ENCODE data around the gene ATXN7.

Gene ATXN7

DNA sequence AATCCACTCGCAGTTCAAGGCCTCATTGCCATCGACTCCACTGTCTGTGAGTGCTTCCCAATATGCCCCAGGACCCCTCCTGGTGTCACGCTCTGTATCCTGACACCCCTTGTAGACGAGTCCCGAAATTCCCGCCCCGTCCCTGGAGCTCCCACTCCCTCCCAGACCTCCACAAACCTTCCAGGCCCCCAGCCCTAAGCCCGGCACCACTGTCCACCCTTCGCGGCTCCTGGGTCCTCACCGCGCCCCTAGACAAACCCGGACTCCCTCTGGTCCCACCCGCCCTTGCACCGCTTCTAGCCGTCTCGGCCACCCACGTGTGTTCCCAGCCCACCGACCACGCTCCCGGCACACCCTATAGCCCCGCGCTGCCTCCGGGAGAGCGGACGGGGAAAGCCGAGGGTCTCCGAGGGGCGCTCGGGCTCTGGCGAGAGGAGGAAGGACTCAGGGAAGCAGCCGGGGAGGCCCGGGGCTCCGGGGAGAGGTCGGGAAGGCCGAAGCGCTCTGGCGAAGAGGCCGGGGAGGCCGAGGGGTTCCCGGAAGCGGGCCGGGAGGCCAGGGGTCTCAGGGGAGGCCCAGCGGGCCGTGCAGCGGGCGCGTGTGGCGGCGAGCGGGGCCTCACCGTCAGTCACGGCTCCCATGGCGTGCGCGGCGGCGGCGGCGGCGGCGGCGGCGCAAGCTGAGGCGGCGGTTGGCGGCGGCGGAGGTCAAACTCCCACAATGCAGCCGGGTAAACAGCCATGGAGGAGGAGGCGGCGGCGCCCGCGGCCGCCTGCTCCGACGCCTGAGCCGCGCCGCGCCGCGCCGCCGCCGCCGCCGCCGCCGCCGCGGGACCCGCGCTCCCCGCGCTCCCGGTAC, at the start of gene ATXN7, which contains the start of gene THOC7:
Gene ATXN7, plus strand, starts transcription at position 718 of the 858 bp plus-strand sequence. CDS start 48,732 bp downstream, outside the sequence.
Gene THOC7, minus strand, starts transcription at position 656 of the 858 bp plus-strand sequence. Its CDS starts 15 bp downstream, at position 641.
- DNase-seq, result peak; percentile 74

GRCh38 chr3:63814237-63814636, 49.4 kb upstream of the ATXN7 start:
- DNase-seq, result no peak

DNA sequence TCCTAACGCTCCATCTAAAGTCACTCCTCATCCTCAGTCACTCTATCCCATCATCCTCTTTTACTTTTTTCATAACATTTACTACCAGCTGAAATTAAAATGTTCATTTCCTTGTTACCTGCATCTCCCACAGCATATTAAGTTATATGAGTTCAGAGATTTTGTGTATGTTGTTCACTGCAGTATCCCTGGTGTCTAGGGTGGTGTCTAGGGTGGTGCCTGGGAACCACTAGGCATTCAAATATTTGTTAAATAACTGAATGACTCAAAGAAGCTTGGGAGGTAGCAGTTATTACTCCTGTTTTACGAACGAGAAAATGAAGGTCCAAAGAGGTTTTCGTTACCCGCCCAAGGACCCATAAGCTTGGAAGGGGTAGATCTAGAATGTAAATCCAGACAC, 46.4 kb upstream of the ATXN7 start:
- DNase-seq, result no peak

- DNase-seq, result peak; percentile 65
These were observed 45.2 kb upstream of the ATXN7 start for GRCh38 chr3:63818282-63819150.

- DNase-seq, result no peak
These were observed 44.6 kb upstream of the ATXN7 start, which contains the start of gene C3orf49 for GRCh38 chr3:63819151-63819398. Gene C3orf49 (plus strand): TSS chr3:63819299. CDS start chr3:63819472, 173 bp downstream.

- DNase-seq, result no peak
These were observed 39.4 kb upstream of the ATXN7 start for GRCh38 chr3:63824309-63824708.

DNA sequence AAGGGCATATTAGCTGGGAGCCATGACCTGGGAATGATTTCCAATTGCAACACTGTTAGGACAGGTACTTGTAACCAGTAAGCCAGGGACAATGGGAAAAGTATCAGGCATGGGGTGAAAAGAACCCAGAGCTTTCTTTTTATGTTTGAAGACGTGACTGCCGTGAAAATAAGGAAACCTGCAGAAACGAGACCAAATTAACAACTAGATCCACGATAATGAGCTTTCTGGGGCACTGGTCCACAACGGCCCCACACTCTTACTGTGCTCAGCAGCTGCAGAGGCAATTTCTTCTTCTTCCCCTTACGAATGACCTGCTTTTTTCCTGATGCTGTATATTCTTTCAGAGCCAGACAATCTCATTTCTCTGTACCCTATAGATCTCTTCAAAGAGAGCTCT, 33.1 kb upstream of the ATXN7 start:
- DNase-seq, result no peak

DNA sequence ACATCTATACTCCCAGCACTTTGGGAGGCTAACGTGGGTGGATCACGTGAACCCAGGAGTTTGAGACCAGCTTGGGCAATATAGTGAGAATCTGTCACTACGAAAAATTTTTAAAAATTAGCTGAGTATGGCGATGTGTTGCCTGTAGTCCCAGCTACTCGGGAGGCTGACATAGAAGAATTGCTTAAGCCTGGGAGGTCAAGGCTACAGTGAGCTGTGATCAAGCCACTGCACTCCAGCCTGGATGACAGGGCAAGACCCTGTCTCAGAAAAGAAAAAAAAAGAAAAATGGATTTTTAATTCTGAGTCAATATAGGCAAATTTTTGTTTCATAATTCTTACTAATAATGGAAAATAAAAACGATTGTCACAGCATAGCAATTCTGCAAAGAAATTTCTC, 31.3 kb upstream of the ATXN7 start:
- no peak for DNase-seq

GRCh38 chr3:63841704-63842103, 22.0 kb upstream of the ATXN7 start:
- no peak for DNase-seq

DNA sequence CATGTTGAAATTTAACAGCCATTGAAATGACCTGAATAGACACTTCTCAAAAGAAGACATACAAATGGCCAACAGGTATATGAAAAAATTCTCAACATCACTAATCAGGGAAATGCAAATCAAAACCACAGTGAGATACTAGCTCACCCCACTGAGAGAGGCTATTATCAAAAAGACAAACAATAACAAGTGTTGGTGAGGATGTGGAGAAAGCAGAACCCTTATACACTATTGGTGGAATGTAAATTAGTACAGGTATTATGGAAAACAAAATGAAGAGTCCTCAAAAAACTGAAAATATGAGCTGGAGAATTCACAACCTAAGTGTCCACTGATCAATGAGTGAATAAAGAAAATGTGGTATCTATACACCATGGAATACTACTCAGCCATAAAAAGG, 21.5 kb upstream of the ATXN7 start:
- no peak for DNase-seq

DNA sequence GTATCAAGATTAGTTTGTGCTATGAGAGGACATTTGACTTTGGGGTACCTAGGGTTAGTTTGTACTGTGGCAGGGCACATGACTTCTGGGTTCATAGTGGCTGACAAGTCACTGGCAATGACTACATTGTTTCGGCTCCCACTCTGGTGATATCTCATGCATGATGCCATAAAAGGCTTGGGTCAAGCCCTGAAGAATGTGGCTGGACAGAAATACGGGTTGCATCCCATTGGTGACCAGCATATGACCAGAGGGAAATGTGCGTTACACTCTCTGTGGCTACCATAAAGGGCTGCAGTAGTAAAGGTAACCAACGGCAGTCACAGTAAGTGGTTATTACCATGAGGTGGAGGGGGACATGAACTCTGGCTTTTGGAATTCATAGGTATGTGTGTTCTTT, 18.5 kb upstream of the ATXN7 start:
- no peak for DNase-seq

DNA sequence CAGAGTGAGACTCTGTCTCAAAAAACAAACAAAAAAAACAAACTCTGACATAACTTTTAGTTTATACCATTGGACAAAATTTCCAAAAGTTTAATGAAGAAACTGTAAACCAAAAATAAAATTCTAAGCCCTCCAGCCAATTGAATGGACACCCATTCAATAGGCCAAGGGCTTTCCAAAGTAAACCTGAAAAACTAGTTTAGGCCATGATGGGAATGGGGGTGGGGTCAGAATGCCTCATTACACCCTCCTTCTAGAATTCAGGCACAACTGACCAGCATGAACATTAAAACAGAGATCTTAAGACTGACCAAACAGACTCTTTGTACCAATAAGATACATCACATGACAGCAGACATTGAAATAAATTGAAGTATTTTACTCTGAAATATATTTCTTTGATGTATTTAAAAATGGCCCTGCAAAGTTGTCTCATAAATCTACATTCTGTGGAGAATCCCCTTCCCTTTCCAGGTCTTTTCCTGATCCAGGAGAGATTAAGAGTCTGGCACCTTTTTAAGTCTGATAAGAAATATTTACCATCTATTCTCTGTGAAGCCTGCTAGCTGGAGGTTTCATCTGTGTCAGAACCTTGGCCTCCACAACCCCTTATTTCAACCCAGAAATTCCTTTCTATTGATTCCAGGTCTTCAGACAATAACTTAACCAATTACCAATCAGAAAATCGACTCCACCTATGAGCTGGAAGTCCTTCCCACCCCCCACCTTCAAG, 15.8 kb upstream of the ATXN7 start:
- DNase-seq, result no peak

DNA sequence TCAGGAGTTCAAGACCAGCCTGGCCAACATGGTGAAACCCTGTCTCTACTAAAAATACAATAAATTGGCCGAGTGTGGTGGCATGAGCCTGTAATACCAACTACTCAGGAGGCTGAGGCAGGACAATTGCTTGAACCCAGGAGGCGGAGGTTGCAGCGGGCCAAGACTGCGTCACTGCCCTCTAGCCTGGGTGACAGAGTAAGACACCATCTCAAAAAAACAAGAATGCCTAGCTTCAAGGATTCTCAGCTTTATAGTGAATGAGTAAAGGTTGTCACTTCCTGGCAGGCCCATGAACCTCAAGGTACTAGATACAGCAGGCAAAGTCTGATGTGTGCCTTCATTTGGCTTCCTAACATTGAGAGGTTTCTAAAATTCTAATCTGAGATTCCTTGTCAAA, 14.5 kb upstream of the ATXN7 start:
- no peak for DNase-seq

DNA sequence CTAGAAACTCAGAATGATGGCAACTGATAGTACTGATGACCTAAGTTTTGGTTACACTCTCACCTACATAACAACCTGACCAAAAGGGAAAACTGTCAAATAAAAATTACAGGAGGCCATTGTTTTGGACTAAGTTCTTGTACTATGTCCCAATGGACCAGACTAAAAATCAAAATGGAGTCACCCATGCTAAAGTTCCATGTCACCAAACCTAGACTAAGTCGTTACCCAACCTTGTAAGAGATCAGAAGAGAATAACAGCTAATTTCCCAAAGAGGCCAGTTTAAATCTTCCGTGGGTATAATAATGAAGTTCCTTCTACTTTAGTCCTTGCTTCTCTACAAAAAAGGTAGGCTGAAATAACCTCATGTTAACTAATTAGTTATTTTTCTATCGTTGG, 12.4 kb upstream of the ATXN7 start:
- no peak for DNase-seq

DNA sequence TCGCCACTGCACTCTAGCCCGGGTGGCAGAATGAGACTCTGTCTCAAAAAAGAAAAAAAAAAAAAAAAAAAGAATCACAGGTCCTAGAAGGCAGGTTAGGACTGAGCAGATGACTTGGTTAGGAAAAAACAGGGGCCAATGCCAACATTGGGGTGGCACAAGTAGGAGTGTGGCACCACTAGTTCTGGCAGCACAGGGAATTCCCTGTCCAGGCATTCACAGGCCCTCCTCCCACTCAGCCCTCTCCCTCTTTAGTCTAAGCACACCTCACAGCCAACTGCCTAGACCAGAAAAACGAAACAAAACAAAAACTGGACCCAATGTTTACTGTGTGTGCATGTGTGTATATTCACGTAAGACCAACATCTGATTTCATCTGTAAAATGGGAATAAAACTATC, 10.6 kb upstream of the ATXN7 start:
- no peak for DNase-seq

GRCh38 chr3:63855333-63855940, 8.2 kb upstream of the ATXN7 start:
- no peak for DNase-seq

DNA sequence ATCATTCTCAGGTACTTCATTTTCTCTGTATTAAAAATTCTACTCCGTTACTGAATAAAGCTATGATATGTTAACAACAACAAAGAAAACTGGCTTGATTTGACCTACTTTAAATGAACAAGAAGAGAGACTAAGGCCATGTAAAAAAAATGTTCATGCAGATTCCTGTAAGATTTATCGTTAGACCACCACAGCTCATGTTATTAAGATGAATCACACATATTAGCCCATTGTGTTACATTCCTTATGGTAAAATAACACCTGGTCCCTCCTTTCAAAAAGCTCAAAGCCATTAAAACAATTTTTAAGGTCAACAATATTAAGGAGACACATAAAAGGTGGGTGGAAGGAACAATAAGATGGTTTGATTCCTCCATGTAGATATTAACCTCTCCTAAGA, 6.4 kb upstream of the ATXN7 start:
- DNase-seq, result no peak

- no peak for DNase-seq
These were observed 2.9 kb upstream of the ATXN7 start for GRCh38 chr3:63860776-63861175.

DNA sequence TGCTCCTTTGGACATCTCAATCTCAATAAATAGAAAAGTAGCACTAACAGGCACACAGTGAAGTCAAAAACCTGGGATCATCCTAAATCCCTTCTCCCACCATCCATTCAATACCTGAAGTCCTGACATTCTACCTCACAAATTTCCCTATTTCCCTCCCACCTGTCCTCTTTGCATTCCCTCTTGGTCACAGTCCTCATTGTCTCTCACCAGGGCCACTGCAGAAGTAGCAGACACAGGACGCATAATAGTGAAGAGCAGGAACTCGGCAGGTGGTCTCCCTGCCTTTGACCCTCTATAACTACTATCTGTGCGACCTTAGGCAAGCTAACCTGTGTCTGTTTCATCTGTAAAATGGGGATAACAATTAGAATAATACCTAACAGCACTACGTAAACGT, 2.4 kb upstream of the ATXN7 start:
- no peak for DNase-seq

DNA sequence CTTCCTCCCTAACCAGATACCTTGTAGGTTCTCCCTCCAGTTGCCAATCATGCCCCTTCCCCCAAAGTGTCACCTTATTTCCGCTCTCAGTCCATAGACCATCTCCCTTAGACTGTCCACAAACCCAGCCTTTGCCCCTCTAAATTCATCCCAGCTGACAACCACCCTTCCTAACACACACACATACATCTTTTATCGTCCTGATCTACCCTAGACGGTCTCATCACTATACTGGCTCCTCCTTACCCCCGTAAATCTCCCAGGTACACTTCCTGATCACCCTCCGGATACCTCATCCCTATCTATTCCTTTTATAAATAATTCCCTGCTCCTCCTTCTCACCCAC, 890 bp upstream of the ATXN7 start:
- peak; percentile 10 for DNase-seq

DNA sequence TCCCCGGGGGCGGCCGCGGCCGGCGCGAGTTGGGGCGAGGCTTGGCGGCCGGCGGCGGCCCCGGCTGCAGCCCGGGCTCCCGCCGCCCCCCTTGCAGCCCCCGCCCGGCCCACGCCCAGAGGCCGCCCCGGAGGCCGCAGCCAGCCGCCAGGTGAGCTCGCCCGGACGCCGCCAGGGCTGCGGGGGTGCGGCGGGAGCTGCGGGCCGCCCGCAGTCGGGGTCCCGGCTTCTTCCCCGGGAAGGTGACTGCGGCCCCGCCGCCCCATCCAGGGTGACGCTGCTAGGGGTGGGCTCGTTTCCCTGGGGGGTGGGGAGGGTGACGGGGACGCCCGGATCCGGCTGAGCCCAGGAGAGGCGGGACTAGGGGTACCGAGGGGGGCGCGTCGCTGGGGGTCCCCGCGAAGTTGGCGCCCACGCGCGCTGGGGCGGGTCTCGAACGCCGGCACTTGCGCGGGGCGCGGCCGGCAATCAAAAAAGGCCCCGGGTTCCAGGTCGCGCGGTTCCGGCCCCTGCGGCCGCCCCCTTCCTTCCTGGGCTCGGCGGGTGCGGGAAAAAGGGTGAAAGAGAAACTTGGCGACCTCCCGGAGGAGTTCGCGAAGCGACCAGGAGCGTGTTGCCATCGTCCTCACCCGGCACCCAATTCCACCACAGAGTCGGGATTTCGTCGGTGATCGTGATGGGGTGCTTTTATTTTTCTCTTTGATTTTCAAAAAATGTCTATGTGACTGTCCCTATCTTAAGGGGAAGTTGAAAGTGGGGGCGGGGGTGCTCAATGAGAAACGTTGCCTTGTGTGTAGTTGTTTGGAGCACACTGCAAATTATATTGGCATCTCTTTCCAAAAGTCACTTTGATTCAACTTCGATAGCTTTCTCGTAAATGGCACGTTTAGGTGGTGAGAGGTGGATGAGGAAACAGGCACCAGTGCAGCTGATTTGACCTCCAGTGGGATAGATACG, 619 bp downstream of the ATXN7 start:
- peak; percentile 42 for DNase-seq

- DNase-seq, result no peak
These were observed 1.3 kb downstream of the ATXN7 start for GRCh38 chr3:63864965-63865327.
